Head of caudate nucleus (tissue), 42 donors: ENCODE results near the gene FRMPD4.

Source experiments
- DNase-seq, 42 donors: peaks; one replicate each; pipeline versions ENCODE4 v3.0.0 to v3.0.0-alpha.2; 2020 to 2021; ENCODE audit warnings: mixed read lengths in 7 of 42
- intact Hi-C: fragments of 100-400 bp; cut with DNase I; formaldehyde crosslinking; loops from one replicate; pipeline ENCODE4 v1.15.0; 2022

Gene FRMPD4

DNA sequence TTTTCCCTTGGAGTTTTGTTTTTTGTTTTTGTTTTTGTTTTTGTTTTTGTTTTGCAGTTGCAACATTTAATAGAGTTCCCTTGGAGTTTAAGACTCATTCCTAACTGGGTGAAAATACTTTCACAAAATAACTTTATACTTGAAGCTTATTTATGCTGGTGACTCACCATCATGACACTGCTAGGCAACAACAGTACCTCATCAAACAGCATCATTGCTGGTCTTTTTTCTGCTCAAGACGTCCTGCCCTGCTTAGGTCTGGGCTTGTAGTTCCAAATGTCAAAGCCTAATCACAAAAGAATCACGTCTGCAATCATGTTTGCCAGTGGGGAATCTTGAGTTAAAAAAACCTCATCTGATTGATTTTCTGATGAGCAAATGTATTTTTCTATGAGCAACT lies 547.3 kb downstream of the FRMPD4 start:
- intact Hi-C loops = no loop called here
- no peak for DNase-seq

DNA sequence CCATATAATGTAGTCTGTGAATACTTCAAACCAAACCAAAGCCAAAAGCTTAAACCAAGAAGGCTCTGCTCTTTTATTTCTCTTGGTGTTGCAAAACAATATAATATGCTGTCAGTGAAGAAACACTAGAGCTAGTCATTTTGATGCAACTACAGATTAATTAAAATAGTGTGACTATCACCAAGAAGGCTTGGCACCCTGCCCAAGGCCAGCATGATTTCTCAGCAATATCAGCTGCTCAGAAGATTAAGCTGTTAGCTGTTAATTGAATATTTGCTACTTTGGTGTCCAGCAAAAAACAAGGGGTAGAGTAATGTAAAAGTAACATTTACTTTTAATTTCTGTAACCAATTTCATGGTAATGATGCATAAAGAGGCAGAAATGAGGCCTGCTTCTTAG lies 548.1 kb downstream of the FRMPD4 start:
- intact Hi-C loops = no loop called here
- peak in 2 of 42 donors; percentile 35 to 44 for DNase-seq

DNA sequence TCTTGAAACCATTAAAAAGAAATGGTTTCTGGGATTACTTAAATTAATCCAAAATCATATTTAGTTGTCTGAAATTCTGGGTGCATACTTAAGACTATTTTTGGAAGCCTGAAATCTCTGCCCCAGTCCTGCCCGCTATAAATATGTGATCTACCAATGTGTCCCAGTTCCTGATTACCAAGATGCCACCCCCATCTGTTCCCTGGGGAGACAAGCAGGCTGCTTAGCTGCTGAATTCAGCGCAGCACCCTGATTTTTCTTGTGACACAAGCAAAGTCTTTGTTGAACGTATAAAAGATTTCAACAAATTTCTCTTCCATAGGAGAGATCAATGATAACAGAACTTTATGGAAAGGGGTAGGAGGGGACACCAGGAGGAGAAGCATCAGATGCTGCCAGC lies 552.4 kb downstream of the FRMPD4 start:
- intact Hi-C loops = no loop called here
- DNase-seq = peak in 31 of 42 donors; percentile 2 to 74 (median 34)

DNA sequence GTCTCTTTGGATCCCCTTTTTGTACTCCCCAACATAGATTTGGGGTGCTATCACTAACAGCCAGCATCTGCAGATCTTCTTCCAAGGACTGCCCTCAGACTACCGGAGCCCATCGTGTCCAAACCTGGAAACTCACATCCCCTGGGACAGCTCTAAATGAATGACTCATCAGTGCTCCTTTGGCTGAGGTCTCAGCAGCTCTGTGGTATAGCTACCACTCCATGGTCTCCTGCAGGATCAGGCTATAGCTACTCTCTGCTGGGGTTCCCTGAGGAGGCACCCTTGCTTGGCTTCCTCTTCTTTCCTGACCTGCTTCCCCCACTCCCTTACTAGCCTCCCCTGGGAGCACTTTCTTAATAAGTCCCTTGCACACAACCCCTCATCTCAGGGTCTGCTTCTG lies 555.5 kb downstream of the FRMPD4 start:
- no peak for DNase-seq
- intact Hi-C loops = no loop called here

DNA sequence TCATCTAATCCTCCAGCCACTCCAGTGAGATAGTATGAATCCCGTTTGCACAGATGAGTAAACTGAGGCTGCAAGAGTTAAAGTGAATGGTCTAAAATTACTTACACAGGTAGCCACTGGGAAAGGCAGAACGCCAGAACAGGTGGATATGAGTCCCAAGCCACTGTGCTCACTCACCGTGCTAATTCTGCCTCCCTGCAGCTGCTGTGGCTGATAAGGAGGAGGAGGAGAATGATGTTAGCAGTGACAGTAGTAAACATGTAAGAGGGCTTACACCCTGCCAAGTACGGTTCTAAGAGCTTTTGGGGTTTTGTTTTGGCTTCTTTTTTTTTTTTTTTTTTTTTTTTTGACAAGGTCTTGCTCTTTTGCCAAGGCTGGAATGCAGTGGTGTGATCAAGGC lies 562.5 kb downstream of the FRMPD4 start:
- no peak for DNase-seq
- intact Hi-C loops = no loop called here

DNA sequence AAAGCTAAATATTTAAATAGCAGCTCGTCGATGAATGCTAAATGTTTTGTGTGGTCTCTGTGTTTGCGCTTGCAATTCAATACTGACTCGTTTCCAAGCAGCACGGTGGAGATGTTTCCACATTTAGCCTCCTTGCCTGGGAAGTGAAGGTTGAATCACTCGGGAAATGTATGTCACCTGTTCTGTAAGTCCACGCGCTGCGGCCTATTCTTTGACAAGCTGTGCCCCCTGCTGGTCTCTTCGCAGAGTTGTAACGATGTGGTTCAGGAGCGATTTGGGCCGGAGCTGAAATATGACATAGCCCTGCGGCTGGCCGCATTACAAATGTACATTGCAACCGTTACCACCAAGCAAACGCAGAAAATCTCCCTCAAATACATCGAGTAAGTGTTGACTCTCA lies 563.4 kb downstream of the FRMPD4 start:
- DNase-seq = peak; percentile 33 to 83 (median 58)
- intact Hi-C loops = no loop called here

DNA sequence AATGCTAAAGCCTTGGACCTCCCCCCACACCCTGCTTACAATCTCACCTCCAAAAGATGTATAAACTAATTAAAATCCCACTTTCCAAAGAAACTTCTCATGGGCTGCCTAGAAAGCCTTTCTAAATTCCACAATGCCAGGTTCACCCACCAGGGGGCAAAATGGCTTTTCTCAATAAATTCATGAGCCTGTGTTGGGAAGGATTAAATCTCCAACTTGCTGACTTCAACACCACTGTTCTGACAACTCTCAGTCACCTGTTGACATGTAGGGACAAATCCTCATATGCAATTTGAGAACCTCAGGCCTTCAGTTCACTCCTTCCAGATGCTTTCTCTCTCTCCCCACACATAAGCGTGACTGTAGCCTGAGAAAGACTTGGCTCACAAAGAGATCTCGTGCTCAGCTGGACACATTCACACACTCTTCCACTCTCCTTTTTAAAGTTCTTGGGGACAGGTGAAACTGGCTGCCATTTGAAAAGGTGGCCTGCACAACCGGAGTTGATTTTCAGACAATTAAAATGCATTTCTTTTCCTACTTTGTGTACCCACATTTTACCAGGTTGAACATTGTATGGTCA lies 564.3 kb downstream of the FRMPD4 start:
- DNase-seq = no peak
- intact Hi-C loops = no loop called here

DNA sequence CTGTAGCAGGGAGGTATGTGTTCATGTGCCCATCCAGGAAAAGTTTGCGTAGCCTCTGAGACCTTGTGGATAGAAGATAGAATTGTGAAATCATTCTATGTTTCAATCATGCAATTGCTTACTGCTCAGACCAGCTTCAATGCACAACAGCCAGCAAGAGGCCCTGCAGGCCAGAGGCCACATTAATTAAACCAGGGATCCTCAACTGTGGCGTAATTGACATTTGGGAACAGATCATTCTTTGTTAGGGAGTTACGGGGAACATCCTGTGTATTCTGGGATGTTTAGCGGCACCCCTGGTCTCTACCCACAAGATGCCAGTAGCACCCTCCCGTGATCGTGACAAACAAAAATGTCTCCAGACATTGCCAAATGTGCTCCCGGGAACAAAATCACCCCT lies 566.4 kb downstream of the FRMPD4 start:
- no peak for DNase-seq
- intact Hi-C loops = no loop called here

DNA sequence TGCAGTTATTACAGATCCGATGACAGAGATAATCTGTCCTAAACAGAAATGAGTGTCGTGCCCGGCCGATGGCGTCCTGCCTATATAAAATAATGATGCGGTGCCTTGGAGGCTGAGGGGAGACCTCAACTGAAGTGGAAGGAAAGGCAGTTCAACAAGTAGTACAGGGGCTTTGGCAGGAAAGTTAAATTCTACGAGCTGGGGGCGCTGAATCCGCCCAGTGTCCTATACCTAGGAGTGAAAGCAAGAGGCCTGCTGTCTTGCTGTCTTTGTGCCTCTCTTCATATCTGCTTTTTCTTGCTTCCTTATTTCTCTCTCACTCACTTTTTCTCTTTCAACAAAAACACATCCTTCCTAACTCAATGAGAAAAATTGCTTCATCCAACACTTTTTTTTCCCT lies 570.8 kb downstream of the FRMPD4 start:
- intact Hi-C loops = no loop called here
- DNase-seq = no peak

DNA sequence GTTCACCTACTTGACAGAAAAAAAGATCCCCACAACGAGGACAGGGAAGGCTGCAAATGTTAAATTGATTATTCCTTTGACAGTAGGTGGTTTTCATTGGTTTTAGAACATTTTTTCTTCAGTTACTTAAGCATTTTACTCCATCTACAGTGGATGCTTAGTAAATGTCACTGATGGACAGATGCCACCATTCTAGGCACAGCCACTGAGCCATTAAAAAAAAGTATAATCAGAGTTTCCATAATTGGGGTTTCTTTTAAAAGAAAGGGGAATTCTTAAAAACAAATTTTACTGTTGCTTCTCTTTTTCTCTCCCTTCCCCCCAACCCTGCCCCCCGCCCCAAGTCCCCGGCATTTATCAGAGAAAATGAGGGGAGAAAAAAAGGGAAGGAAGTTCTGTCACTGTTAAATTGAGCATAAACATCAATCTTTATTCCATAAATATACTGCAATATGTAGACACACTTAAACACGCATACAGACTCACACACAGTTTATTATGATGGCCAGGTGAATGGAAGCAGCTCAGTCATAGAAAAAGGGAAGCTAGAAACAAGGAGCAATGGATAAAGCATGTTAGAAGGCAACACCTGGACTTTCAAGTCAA lies 573.3 kb downstream of the FRMPD4 start:
- intact Hi-C loops = no loop called here
- DNase-seq = no peak

DNA sequence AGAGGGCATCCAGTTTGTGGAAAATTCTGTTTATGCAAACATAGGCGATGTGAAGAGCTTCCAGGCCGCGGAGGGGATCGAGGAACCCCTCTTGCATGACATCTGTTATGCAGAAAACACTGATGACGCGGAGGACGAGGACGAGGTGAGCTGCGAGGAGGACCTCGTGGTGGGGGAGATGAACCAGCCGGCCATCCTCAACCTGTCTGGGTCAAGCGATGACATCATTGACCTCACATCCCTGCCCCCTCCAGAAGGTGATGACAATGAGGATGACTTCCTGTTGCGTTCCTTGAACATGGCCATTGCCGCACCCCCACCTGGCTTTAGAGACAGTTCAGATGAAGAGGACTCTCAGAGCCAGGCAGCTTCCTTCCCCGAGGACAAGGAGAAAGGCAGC lies 578.3 kb downstream of the FRMPD4 start:
- DNase-seq = no peak
- intact Hi-C loops = no loop called here

DNA sequence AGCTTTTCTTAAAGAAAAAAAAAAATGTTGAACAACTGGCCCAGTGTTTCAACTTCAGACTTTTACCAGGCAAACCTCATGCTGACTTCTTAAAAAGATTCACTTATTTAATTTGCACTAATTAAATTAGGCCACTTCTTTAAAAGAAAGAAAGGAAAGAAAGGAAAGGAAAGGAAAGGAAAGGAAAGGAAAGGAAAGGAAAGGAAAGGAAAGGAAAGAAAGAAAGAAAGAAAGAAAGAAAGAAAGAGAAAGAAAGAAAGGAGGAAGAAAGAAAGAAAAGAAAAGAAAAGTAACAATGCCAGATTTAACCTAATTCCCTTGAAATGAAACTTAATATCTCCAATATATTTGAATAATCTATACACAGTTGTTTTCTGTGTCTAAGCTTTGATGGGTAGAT lies 581.6 kb downstream of the FRMPD4 start:
- no peak for DNase-seq
- intact Hi-C loops = no loop called here

DNA sequence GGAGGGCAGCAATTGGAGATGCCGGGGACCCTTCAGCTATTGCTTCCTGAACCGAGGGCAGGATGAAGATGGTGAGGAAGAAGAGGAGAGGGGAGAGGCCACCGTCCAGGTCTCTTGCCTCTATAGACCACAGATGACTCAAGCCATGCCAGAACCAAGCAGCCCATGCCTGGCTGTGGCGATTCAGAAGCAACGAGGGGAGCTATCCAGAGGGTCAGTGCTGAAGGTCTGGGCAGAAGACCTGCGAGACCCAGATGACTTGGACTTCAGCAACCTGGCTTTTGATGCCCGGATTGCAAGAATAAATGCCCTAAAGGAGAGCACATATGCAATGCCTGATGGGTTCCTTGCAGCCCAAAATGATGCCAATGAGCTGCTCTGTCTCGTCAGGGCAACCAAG lies 582.8 kb downstream of the FRMPD4 start:
- no peak for DNase-seq
- intact Hi-C loops = no loop called here

DNA sequence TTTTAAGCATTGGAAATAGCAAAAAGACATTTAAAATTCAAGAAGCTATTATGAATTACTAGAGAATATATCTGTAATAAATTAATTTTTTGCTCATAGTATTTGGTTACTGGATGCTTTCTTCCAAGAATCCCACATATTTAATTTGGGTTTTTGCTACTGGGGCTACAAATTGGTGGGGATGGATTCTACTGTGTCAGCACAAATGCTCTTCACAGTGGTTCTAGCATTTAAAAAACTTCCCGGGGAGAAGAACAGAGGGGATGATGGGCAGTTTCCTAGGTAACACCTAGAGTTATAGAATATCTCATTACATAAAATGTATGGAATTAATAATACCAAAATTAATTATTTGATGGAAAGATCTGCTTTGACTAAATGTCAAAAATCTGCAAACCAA lies 584.0 kb downstream of the FRMPD4 start:
- DNase-seq = no peak
- intact Hi-C loops = no loop called here

DNA sequence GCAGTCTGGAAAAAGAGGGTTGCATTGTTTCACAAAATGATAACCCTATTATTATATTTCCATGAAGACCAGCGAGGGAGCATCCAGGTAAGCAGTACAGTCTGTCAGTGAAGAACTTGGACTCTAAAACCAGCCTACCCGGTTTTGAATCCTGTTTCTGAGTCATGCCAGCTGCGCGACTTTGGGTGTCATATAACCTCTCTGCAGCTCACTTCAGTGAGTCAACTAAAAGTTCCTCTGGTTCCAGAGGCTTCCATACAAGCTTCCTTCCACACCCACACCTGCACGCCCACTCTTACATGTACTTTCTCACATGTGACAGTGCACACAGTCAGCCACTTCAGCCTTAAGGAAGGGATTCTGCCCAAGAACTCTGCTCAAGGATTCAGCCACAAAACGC lies 603.1 kb downstream of the FRMPD4 start:
- DNase-seq = no peak
- intact Hi-C loops = no loop called here

DNA sequence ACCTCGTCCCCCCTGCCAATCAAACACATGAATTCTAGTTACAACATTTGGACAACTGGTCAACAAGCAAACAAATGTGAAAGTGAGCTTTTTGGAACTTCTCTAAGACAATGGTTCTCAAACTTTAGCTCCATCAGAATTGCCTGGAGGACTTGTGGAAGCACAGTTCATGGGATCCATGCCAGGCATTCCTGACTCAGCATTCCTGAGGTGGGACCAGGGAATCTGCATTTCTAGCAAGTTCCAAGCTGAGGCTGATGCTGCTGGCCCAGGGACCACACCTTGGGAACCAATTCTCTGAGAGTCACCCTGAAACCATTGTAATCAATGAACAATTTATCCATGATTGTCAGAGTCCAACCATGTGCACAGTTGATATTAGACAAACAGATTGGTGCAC lies 609.2 kb downstream of the FRMPD4 start:
- DNase-seq = no peak
- intact Hi-C loops = no loop called here

DNA sequence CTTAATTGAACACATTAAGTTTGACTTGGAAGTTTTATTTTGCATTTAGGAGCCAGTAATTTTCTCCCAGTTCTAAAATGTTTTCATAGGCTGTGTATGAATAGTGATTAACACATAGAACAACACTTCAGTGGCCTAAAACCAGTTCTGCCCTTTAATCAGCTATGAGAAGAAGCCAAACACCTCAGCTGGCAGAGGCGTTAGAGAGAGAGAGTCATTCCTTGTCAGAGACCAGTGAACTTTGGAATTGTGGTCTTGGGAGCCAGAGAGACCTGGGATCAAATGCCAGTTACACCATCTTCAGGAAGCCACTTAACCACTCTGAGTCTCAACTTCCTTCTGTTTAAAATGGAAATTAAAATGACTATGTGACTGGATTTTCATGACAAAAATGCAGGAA lies 613.6 kb downstream of the FRMPD4 start:
- DNase-seq = no peak

DNA sequence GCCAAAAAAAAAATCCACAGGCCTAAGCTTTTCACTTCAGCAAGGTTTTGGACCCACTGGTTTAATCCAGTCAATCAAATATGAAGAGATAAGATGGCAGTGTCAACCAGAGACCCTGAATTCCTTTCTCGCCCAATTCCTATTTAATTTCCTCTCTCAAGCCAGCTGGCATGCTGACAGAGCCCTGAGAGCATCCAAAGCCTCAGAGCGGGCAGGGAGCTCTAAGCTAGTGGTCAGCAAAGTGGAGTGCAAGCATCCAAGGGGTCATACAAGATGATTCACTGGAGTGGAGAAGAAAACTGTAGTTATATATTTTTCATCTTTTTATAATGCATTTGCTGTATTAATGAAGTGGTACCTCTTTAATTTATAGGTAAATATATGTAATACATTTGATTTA lies 615.1 kb downstream of the FRMPD4 start:
- intact Hi-C loops = no loop called here
- no peak for DNase-seq

More for the DNA sequence above, 613.6 kb downstream of the FRMPD4 start:
- intact Hi-C loops = no loop called here

DNA sequence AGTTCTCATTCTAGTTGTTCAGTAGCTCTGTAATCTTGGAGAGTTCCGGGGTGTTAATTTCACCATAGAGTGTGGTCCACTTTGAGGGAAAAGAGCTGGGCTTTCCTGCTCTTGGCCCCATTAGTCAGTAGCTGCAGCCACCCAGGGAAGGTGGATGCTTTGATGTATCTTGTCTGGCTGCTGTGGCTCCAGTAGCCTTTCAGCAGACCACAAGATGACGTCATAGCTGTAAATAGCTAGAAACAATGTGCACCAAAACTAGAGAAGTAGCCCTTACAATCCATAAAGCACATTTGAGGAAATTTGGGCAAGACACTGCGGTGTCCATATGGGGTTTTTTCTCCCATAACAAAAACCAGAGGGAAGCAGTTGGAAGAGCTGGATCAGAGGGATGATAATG lies 620.0 kb downstream of the FRMPD4 start:
- DNase-seq = no peak
- intact Hi-C loops = no loop called here

DNA sequence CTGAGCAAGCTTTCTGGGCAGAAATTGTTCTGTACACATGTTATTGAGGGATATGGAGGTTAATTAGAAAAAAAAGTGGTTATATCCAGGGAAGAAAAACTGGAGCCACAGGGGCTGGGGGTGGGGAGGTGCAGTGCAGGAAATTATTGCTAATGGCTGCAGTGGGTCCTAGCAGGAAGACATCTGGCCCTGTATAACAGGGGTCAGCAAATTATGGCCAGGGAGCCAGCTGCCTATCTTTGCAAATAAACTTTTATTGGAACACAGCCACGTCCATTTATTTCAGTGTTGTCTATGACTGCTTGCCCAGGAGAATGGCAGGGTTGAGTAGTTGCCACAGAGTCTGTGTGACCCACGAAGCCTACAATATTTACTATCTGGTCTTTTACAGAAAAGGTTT lies 629.6 kb downstream of the FRMPD4 start:
- intact Hi-C loops = no loop called here

DNA sequence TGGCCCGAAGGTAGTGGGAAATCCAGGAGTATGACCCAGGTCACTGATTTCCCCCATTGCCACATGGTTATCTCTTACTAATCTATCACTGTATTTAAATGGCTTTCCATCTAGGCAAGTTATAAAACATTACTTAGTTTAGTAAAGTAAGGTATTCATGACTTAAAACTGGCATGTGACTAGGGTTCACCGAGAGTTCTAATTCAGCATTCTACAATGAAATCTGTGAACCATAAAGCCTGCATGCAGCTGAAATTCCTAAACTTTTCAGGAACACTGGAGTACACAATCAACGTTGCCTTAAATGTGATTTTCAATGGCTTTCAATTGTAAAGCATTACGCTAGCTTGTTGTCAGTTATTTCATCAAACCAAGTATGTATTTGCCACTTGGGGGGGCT lies 630.2 kb downstream of the FRMPD4 start:
- DNase-seq = no peak
- intact Hi-C loops = no loop called here

More for the DNA sequence above, 629.6 kb downstream of the FRMPD4 start:
- DNase-seq = no peak

DNA sequence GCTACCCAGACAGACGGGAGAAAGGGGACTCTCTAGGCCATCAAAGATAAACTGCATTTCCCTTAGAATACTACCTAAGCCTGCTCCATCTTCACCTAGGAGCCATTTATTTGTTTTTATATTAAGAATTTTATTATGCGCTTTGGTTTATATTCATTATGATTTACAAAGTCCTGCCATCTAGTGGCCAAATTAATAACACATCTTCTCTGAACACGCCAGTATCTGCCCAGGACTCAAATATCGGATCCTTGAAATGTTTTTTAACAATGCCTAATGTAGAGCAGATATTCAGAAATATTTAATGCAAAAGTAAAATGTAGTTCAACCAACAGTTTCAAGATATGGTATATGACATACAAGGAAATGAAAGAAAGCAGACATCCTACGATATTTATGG lies 632.2 kb downstream of the FRMPD4 start:
- intact Hi-C loops = no loop called here

More for the DNA sequence above, 632.2 kb downstream of the FRMPD4 start:
- peak in 1 of 42 donors; percentile 2 for DNase-seq
